ENCODE measurements around the gene ENTPD1.

The ENTPD1 gene

GRCh38 chr10:95788830-95789229, 32.9 kb downstream of the ENTPD1 start:
- TF ChIP-seq Cebpa-rat (IDR thresholded peaks at IDR 0.05), result no peak
- peaks cover 5 to 83% (median 19%) of the 10 kb centered on the region in 10 experiments; a peak in 19 of 20 replicates for H3K4me1 ChIP-seq
- no peaks in the 10 kb centered on the region for H3K27me3 ChIP-seq
- peaks cover 0 to 5% (median 0%) of the 10 kb centered on the region in 11 experiments; a peak in 1 of 22 replicates for H3K9me3 ChIP-seq (replicated peaks in 1 of 11)
- H3K36me3 ChIP-seq, result no peaks in the 10 kb centered on the region
- no peak overlapping the region for H3K9ac ChIP-seq
- peak overlapping the region in 3 of 11 experiments; percentile 12 to 47 (median 12); a peak in 4 of 22 replicates for H3K4me2 ChIP-seq
- H3K27ac ChIP-seq, result no peak overlapping the region
- H3K4me3 ChIP-seq, result no peak overlapping the region
- no peaks in the 10 kb centered on the region for H4K20me1 ChIP-seq

DNA sequence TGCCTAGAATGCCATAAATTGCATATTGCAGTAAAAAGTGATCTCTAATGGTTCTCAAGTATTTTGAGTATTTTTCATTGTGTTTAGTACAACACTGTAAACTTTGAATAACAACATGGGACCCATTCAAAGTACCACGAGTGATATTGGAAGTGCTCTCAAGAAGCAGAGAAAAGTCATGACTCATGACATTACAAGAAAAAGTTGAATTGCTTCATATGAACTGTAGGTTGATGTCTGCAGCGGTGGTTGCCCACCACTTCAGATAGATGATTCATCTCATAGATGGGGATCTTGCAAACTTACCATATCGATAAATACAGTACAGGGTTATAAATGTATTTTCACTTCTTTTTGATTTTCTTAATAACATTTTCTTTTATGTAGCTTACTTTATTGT, 33.9 kb downstream of the ENTPD1 start:
- Histone ChIP-seq H3K4me3 (no peak overlapping the region), H3K4me1 (peaks cover 5 to 83% (median 25%) of the 10 kb centered on the region in 10 experiments; a peak in 19 of 20 replicates), H3K4me2 (0 out of 22 replicates have a peak overlapping the region, but pooled peaks of 1 of the 11 experiments have one; percentile 23), H3K36me3 (no peaks in the 10 kb centered on the region), H3K9me3 (replicated peaks in 1 of 11) (peaks cover 0 to 5% (median 0%) of the 10 kb centered on the region in 11 experiments; a peak in 1 of 22 replicates), H3K27me3 (no peaks in the 10 kb centered on the region), H4K20me1 (no peaks in the 10 kb centered on the region), H3K9ac (no peak overlapping the region), H3K27ac (no peak overlapping the region)
- no peak for TF ChIP-seq Cebpa-rat (IDR thresholded peaks at IDR 0.05)

GRCh38 chr10:95790982-95791381, 35.0 kb downstream of the ENTPD1 start:
- H3K4me2 ChIP-seq, result peak overlapping the region in 2 of 11 experiments; percentile 78 to 86; a peak in 2 of 22 replicates

GRCh38 chr10:95791425-95791979, 35.5 kb downstream of the ENTPD1 start:
- H3K4me2 ChIP-seq, result peak overlapping the region in 5 of 11 experiments; percentile 65 to 86 (median 73); a peak in 8 of 22 replicates
- H3K27ac ChIP-seq, result peak overlapping the region in 5 of 11 experiments; percentile 62 to 88 (median 70); a peak in 9 of 22 replicates
- no peaks in the 10 kb centered on the region for H4K20me1 ChIP-seq
- peaks cover 0 to 5% (median 0%) of the 10 kb centered on the region in 11 experiments; a peak in 1 of 22 replicates for H3K9me3 ChIP-seq (replicated peaks in 1 of 11)
- H3K4me3 ChIP-seq, result no peak overlapping the region
- TF ChIP-seq Cebpa-rat (IDR thresholded peaks at IDR 0.05), result no peak
- H3K4me1 ChIP-seq, result peaks cover 5 to 88% (median 27%) of the 10 kb centered on the region in 10 experiments; a peak in 19 of 20 replicates
- H3K9ac ChIP-seq, result no peak overlapping the region
- no peaks in the 10 kb centered on the region for H3K27me3 ChIP-seq
- H3K36me3 ChIP-seq, result no peaks in the 10 kb centered on the region

More at GRCh38 chr10:95790982-95791381, 35.0 kb downstream of the ENTPD1 start:
- peaks cover 0 to 5% (median 0%) of the 10 kb centered on the region in 11 experiments; a peak in 1 of 22 replicates for H3K9me3 ChIP-seq (replicated peaks in 1 of 11)
- H4K20me1 ChIP-seq, result no peaks in the 10 kb centered on the region
- TF ChIP-seq Cebpa-rat (IDR thresholded peaks at IDR 0.05), result no peak
- H3K36me3 ChIP-seq, result no peaks in the 10 kb centered on the region
- no peak overlapping the region for H3K4me3 ChIP-seq
- H3K4me1 ChIP-seq, result peaks cover 5 to 88% (median 27%) of the 10 kb centered on the region in 10 experiments; a peak in 19 of 20 replicates
- no peak overlapping the region for H3K9ac ChIP-seq
- H3K27me3 ChIP-seq, result no peaks in the 10 kb centered on the region
- no peak overlapping the region for H3K27ac ChIP-seq

- Histone ChIP-seq H3K9ac (peak overlapping the region in 4 of 11 experiments; percentile 1 to 70 (median 16); a peak in 6 of 22 replicates), H3K9me3 (replicated peaks in 1 of 11) (peaks cover 0 to 5% (median 0%) of the 10 kb centered on the region in 11 experiments; a peak in 1 of 22 replicates), H3K4me1 (peaks cover 5 to 89% (median 27%) of the 10 kb centered on the region in 10 experiments; a peak in 19 of 20 replicates), H3K4me2 (peak overlapping the region in 9 of 11 experiments; percentile 22 to 86 (median 65); a peak in 15 of 22 replicates), H4K20me1 (no peaks in the 10 kb centered on the region), H3K4me3 (no peak overlapping the region), H3K27ac (peak overlapping the region in 7 of 11 experiments; percentile 45 to 88 (median 70); a peak in 12 of 22 replicates), H3K36me3 (no peaks in the 10 kb centered on the region), H3K27me3 (no peaks in the 10 kb centered on the region)
- no peak for TF ChIP-seq Cebpa-rat (IDR thresholded peaks at IDR 0.05)
Measured at GRCh38 chr10:95792211-95792780, 36.3 kb downstream of the ENTPD1 start.

GRCh38 chr10:95792874-95793285, 36.9 kb downstream of the ENTPD1 start:
- H3K9ac ChIP-seq, result peak overlapping the region in 6 of 11 experiments; percentile 20 to 70 (median 27); a peak in 9 of 22 replicates
- peaks cover 0 to 5% (median 0%) of the 10 kb centered on the region in 11 experiments; a peak in 1 of 22 replicates for H3K9me3 ChIP-seq (replicated peaks in 1 of 11)
- peak overlapping the region in 10 of 11 experiments; percentile 22 to 86 (median 54); a peak in 19 of 22 replicates for H3K4me2 ChIP-seq
- H3K36me3 ChIP-seq, result no peaks in the 10 kb centered on the region
- H3K4me3 ChIP-seq, result 0 out of 20 replicates have a peak overlapping the region, but pooled peaks of 1 of the 10 experiments have one; percentile 13
- H4K20me1 ChIP-seq, result no peaks in the 10 kb centered on the region
- TF ChIP-seq Cebpa-rat (IDR thresholded peaks at IDR 0.05), result peak in 1 of 11 experiments; percentile 29; a peak in 1 of 22 replicates
- peak overlapping the region in 9 of 11 experiments; percentile 13 to 88 (median 66); a peak in 17 of 22 replicates for H3K27ac ChIP-seq
- H3K27me3 ChIP-seq, result no peaks in the 10 kb centered on the region
- H3K4me1 ChIP-seq, result peaks cover 5 to 84% (median 27%) of the 10 kb centered on the region in 10 experiments; a peak in 19 of 20 replicates

- Histone ChIP-seq H3K4me1 (peaks cover 5 to 77% (median 27%) of the 10 kb centered on the region in 10 experiments; a peak in 19 of 20 replicates), H3K4me3 (peak overlapping the region in 1 of 10 experiments; percentile 13; a peak in 2 of 20 replicates), H3K27ac (peak overlapping the region in 8 of 11 experiments; percentile 38 to 88 (median 68); a peak in 16 of 22 replicates), H3K4me2 (peak overlapping the region in 10 of 11 experiments; percentile 22 to 86 (median 54); a peak in 17 of 22 replicates), H4K20me1 (no peaks in the 10 kb centered on the region), H3K36me3 (no peaks in the 10 kb centered on the region), H3K9ac (peak overlapping the region in 6 of 11 experiments; percentile 20 to 70 (median 27); a peak in 9 of 22 replicates), H3K27me3 (no peaks in the 10 kb centered on the region), H3K9me3 (replicated peaks in 1 of 11) (peaks cover 0 to 5% (median 0%) of the 10 kb centered on the region in 11 experiments; a peak in 1 of 22 replicates)
- no peak for TF ChIP-seq Cebpa-rat (IDR thresholded peaks at IDR 0.05)
Measured at GRCh38 chr10:95793401-95794045, 37.6 kb downstream of the ENTPD1 start.

- no peaks in the 10 kb centered on the region for H4K20me1 ChIP-seq
- peaks cover 5 to 70% (median 27%) of the 10 kb centered on the region in 10 experiments; a peak in 19 of 20 replicates for H3K4me1 ChIP-seq
- H3K4me3 ChIP-seq, result no peak overlapping the region
- H3K4me2 ChIP-seq, result peak overlapping the region in 6 of 11 experiments; percentile 44 to 86 (median 68); a peak in 11 of 22 replicates
- peak overlapping the region in 1 of 11 experiments; percentile 25; a peak in 1 of 22 replicates for H3K9ac ChIP-seq
- peak overlapping the region in 6 of 11 experiments; percentile 6 to 88 (median 70); a peak in 11 of 22 replicates for H3K27ac ChIP-seq
- peaks cover 0 to 5% (median 0%) of the 10 kb centered on the region in 11 experiments; a peak in 8 of 22 replicates for H3K9me3 ChIP-seq (replicated peaks in 1 of 11)
- TF ChIP-seq Cebpa-rat (IDR thresholded peaks at IDR 0.05), result no peak
- H3K27me3 ChIP-seq, result no peaks in the 10 kb centered on the region
- H3K36me3 ChIP-seq, result no peaks in the 10 kb centered on the region
Measured at GRCh38 chr10:95794195-95794594, 38.2 kb downstream of the ENTPD1 start.
